ENCODE results near the gene GADD45B.

- no peak for TF ChIP-seq EZH2 (IDR thresholded peaks at IDR 0.05)
- TF ChIP-seq POLR2AphosphoS5 (IDR thresholded peaks at IDR 0.05; ENCODE audit: borderline replicate concordance, low read depth, low read length), result no peak
Measured at GRCh38 chr19:2484178-2484937, 8.4 kb downstream of the GADD45B start.

Measured in SK-N-MC (cell line).